GM11168 (cell line): ENCODE results near the gene MLLT10.

Source experiments
- in situ Hi-C: fragments of 300-500 bp; cut with MboI; formaldehyde crosslinking; loops from one replicate; pipeline ENCODE4 v1.12.0; 2022; ENCODE audit warnings: low sequenced_read_pairs; ENCODE audit not compliant: unreplicated experiment

The MLLT10 gene

GRCh38 chr10:21514818-21515351 lies 19.1 kb upstream of the MLLT10 start:
- in situ Hi-C loops: no loop called here

DNA sequence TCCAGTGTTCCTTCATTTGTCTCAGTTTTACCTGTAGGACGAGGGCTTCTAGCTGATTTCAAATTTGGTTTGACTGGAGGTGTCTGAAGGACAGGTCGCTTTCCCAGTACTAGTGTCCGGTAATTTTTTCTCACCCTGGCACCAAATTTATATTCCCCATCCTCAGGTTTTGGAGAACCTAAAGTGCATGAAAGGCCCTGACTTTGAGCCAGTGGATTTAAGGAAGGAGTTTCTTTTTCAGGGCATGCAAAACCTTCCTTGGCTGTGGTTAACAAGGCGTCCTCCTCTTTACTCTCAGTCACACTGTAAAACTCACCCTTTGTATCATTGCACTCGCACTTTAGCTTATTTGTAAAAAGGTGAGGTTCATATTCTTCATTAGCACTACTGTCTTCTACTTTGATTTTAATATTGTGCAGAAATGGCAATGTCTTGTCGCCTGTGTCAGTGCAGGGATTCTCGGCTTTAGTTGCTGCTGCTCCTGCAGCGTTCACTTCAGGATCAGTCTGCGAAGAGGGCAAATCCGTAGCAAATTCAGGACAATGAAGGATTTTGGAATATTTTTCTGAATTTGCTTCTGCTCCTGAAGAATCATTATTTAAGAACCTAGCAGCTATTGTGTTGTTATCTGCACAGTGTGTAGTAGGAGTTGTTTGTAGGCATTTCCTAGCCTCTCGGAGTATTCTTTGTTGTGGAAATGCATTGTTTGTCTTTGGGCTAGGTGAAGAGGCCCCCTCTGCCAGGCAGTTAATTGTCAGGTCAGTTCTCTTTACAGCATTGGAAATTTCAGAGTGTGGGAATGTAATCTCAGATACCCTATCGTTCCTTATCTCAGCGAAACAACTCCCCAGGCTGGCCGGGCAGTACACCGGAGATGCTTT lies 18.4 kb upstream of the MLLT10 start:
- in situ Hi-C loops: no loop called here

DNA sequence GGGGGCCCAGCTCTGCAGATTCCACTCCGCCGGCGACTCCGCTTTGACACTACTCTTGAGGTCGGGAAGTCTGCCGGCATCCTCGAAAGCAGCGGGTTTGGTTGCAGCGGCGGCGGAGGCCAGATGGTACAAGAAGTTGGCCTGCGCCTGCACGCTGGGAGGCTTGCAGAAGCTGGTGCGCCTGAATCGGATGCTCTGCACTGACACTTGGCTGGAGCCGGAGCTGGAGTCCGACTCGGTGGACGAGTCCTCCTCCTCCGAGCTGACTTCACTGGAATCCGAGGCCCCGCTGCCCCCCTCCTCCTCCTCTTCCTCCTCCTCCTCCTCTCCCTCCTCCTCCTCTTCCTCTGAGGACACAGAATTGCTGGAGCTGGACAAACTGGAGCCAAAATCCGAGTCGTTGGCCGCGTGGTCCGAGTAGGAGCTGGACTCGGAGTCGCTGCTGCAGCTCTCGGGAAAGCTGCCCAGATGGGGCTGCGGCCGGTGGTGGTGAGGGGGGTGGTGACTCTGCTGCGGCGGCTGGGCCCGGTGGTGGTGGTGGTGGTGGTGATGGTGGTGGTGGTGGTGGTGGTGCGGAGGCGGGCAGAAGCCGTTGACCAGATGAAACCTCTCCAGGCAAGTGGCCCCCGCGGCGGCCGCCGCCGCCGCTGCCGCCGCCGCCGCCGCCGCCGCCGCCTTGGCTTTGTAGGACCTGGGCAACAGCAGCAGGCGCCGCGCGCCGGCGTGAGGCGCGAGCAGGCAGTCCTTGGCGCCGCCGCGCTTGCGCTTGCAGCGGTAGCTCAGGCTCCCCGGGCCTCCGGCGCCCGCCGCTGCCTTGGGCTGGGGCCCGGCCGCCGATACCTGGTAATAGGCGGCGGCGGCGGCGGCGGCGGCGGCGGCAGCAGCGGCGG lies 17.5 kb upstream of the MLLT10 start:
- in situ Hi-C loops: no loop called here

- in situ Hi-C loops: no loop called here
These were observed 16.6 kb upstream of the MLLT10 start for GRCh38 chr10:21517134-21518031.

GRCh38 chr10:21518149-21518640 lies 15.8 kb upstream of the MLLT10 start:
- in situ Hi-C loops: no loop called here

GRCh38 chr10:21518641-21519396 lies 15.2 kb upstream of the MLLT10 start:
- in situ Hi-C loops: no loop called here

- in situ Hi-C loops: no loop called here
These were observed 14.6 kb upstream of the MLLT10 start for GRCh38 chr10:21519397-21519933.

GRCh38 chr10:21519941-21520436 lies 14.0 kb upstream of the MLLT10 start:
- in situ Hi-C loops: no loop called here

DNA sequence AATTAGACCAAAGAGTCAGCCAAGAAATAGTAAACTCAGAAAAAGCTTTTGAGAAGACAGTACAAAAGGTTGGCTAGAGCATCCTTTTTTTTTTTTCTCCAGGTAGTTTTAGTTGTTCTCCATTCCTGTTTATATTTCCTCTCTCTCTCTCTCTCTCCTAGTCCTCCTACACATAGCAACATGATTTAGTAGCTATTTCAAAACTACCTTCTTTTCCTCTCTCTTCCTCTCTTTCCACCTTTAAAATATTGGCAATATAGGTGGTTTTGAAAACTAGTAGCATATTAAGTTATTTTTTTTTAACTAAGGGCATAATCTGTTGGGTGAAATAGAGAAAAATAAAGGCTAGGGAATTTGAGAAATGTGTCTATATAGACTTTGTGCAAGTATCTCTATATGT lies 13.5 kb upstream of the MLLT10 start:
- in situ Hi-C loops: no loop called here

DNA sequence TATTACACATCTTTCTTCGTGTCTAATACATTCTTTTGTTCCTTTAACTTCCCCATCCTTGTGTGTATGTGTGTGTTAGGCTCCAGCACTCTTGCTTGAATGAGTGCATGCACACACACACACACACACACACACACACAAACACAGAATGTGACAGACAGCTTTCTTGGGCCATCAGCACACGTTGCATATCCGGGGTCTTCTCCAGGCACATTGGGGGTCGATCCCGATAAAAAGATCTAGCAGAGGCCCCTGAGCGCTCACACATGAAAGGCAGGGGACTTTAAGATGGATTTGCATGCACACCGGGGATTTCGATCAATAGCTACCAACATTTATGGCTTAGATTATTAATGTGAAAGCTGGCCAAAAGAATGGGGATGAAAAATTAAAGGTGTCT lies 13.1 kb upstream of the MLLT10 start:
- in situ Hi-C loops: no loop called here

GRCh38 chr10:21521751-21522533 lies 12.1 kb upstream of the MLLT10 start:
- in situ Hi-C loops: no loop called here

DNA sequence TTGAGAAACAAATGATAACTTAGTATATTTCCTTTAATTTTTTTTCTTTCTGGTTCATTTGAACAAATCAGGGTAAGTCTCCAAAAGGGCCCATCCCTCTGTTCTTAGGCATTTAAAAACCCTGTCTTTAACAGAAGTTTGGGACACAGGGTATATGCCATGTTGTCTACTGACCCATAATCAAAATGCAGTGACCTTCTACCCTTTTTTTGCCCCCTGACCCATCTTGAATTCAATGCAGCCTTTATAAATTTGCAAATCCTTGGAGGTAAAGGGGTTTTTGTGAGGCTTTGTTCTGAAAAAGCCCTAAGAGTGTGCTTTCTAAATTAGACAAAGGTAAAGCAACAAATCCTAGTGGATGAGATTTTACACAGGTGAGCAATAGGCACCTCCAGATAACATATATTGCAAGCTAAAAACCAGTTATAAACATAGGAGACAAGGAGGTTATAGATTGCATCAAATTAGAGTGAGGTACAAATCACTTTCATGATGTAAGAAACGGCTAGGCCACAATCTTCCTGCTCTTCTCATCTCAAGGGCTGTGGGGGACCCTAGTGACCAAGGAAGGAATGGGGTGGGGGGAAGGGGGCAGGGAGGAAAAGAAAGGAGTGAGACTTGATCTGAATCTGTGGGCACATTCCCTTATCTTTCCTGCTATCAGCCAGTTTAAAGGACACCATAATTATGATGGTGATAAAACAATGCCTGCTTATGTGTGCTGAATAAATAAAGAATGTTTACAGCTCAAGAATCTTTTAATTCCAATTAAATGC lies 11.2 kb upstream of the MLLT10 start:
- in situ Hi-C loops: no loop called here

DNA sequence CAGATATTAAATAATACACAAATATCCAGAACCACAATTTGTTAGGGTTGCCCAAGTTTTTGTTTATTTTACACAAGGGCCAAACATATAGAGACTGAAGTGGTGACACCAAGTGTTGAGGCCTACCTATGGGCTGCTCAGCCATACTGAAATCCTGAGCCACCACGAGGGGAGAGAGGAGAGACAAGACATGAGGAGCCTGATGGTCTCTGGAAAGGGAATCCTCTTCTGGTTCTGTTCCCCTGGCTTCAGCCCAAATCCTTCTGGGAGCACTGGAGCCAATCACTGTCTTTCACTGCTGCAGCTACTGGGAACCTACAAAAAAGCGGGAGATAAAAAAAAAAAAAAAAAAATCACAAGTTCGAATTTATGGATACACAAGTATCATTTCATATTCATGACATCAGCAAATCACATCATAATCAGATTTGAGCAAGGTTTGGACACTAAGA lies 10.4 kb upstream of the MLLT10 start:
- in situ Hi-C loops: no loop called here

GRCh38 chr10:21524131-21524525 lies 9.9 kb upstream of the MLLT10 start:
- in situ Hi-C loops: no loop called here

GRCh38 chr10:21524526-21525366 lies 9.3 kb upstream of the MLLT10 start:
- in situ Hi-C loops: no loop called here
